Activated T-cell treated with anti-CD3 and anti-CD28 coated beads for 4 hours (primary cell): ENCODE data around the gene ELFN2.
"Not testable (repeated sequence)": the region's sequence is repeated elsewhere in the genome, so short reads cannot be mapped to it uniquely, and the experiment has no call there.

Experiments
- DNase-seq: peaks from one replicate; pipeline ENCODE4 v3.0.0-alpha.2; 2020

Gene ELFN2

DNA sequence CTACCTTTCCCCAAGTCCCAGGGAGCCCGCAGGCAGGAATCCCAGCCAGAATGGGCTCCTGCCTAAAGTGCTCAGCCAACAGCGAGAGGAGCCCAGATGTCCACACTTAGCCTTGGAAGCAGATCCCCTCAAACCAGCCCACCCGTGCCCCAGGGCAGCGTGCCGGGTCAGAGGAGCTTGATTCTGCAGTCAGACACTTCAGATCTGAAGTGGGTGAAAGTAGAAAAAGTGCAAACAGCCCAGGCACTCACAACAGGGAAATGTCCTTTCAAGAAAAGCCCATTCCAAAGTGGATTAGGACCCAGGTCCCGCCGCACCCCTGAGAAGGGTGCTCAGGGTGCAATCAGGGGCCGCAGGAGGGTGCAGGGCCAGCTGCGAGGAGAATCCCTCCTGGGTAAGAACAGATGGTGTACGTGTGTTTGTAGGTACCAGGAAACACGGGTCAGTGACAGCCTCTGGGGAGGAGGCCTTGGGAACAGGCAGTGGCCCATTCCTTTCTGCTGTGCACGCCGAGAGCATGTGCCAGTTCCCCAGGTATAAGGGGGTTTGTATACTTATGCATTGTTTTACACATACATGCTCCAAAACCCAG, 17.7 kb downstream of the ELFN2 start:
- no peak for DNase-seq

DNA sequence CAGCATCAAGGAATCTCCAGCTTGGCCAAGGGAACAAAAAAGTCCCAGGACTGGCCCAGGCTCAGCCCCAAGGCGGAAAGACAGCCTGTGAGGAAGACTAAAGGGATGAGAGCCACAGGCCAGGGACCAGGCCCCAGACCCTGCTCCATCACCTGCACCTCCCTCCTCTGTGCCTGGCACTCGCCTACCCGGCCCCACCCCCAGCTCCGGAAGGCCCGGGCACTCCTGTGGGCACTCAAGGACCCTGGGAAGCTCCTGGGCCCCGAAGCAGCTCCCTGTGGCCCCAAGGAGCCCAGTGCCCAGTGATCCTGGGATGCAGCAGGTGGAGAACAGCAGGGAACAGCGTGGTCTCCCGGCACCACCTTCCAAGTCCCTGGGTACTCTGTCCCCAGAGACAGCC, 18.2 kb downstream of the ELFN2 start:
- no peak for DNase-seq

DNA sequence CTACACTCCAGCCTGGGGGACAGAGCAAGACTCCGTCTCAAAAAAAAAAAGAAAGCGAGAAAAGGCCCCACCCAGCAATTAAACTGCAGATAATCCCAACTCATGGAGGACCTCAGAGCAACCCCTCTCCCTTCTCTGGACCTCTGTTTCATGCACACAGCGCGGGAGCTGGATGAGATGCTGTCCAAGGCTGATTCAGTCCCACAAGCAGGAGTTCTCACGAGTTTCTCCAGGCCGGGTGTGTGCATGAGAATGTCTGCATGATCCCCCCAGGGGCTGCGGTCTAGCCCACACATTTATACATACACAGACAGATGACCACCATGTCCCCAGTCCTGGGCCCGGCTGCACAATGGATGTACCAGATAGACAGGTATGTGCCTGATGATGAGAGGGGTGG, 19.4 kb downstream of the ELFN2 start:
- no peak for DNase-seq

DNA sequence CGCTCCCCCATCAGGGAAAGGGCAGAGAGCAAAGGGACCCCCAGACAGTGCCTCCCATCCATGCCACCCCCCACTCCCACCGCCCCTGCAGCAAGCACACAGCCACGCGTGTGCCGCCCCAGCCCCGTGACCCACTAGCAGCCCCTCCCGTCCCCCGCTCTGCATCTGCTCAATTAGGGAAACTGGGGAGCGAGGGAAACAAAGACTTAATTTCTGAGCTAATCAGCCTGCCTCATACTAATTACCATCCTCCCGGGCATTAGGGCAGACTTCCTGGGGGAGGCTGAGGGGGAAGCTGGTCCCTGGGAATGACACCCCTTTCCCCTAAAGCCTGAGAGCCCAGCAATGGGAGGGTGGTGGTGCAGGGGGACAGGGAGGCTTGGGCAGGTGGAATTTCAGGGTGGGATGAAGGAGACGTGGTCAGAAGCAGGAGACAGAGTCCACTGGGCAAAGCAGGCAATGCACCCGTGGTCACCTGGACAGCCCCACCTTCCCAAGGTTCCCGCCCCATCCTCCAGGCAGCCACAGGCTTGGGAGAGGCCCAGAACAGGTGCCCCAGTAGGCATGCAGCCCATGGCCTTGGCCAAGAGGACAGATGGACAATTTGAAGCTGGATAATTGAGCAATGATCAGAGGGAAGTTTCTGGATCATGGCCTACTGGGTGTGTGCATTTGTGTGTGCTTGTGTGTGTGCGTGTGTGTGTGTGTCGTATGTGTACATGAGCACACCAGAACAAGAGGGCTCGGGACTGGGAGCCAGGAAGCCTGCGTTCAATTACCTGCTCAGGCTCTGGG, 20.6 kb downstream of the ELFN2 start:
- no peak for DNase-seq

GRCh38 chr22:37404091-37404490, 23.2 kb downstream of the ELFN2 start:
- DNase-seq = no peak

GRCh38 chr22:37403267-37403960, 23.9 kb downstream of the ELFN2 start:
- DNase-seq = no peak

- no peak for DNase-seq
Observed at GRCh38 chr22:37402184-37402506, 25.1 kb downstream of the ELFN2 start.

DNA sequence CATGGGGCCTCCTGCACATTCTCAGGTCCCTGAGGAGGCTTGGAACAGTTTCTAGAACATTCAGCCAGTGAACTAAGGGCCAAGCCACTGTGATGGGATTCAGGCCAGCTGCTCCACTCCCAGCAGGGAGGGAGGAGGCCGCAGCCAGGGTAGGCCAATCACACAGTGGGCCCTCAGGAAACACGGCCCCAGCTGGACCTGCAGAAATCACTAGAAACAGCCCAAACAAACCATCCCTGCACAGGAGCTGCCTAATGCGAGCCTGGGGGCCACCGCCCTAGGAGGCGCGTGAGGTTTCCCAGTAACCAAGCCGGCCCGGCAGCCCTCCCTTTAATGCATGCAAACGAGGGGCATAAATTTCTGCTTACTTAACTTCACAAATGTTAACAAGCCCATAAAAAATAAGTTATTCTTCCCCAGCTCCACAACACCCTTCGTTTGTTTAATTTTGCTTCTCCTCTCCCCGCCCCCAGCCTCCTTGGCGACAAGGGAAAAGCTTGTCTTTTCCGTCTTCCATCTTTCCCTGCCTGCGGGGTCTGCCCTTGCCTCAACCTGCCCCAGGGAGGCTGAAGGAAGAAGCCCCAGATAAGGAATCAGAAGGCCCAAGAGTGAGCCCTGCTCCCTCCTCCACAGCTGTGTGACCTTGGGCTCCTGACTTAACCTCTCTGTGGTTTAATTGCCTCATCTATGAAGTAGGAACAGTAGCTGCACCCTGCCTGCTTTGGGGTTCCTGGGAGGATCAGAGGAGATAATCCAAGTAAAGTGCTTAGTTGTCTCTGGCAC, 25.7 kb downstream of the ELFN2 start:
- no peak for DNase-seq

GRCh38 chr22:37400719-37401118, 26.6 kb downstream of the ELFN2 start:
- DNase-seq = no peak

GRCh38 chr22:37399457-37399856, 27.8 kb downstream of the ELFN2 start:
- DNase-seq = not testable (repeated sequence)

DNA sequence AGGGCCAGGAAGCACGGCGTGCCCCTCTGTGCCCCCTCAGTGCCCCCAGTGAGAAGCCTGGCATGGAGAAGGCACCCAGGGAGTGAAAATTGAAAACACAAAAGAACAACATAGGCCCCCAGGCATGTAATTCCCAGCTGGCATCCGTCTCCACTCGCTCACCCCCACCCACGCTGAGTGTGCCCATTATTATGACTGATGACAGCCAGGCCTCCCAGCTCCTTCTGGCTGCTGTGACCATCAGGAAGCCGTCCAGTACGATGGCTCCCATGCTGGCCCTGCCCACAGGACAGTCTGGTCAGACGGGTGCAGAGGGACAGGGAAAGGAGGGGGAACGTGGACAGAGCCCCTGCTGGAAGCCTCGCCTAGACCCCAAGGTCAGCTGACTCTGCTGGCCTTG, 30.1 kb downstream of the ELFN2 start:
- no peak for DNase-seq

DNA sequence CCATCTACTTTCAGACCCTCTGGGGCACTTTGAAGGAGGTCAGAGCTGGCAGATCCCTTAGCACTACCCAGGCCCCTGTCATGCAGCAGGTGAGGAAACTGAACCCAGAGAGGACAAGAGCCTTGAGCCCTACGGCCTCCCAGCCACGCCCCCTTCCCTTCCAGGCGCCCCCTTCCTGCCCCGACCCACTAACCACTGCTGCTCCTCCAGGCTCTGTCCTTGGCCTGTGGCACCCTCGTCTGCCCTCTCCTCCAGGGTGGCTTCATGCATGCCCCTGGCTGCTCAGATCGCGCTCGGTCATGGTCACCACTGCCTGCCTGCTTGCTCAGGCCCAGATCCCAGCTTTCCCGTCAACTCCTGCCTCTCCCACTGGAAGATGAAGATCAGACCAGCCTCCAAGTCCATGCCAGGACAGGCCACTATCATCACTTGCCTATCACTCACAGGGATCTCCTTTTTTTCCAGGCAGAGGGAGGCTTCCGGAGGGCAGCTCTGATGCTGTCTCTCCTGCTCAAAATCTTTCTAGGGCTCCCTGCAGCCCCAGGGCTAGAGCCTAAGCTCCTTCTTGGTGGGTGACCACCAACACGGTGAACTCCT, 30.7 kb downstream of the ELFN2 start:
- no peak for DNase-seq

DNA sequence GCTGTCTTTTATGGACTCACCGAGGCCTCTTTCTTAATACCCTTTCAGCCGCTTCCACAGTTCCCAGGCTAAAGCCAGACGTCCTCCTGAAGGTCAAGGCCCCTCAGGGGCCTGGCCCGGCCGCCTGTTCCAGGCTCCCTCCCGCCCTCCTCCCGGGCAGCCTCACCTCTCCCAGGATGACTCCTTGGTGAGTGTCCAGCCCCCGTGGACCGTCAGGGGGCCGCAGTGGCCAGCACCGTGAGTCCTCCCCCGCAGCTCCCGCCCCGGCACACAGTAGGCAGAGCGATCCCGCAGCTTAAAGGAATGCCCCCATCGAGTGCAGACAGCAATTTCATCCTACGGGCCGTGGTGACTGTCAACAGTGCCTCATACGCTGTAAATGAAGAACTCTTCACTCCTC, 32.9 kb downstream of the ELFN2 start:
- DNase-seq = no peak

- no peak for DNase-seq
Observed at GRCh38 chr22:37393746-37394145, 33.5 kb downstream of the ELFN2 start.

- DNase-seq = no peak
Observed at GRCh38 chr22:37392721-37393328, 34.5 kb downstream of the ELFN2 start.

DNA sequence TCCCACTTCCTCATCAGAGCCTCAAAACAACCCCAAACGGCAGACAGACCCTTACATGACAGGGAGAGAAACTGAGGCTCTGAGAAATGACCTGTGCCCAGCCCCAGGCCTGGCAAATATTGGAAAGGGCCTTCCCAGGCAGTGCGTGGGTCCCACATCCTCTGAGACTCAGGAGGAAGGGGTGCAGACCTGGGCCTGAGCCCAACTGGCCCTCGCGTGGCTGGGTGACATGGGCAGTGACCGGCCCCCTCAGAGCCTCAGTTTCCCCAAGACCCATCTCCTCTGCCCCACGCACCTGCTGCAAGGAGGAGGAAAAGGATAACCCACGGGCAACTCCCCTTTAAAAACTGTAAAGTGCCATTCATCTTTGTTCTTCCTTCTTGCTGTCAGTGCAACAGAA, 35.6 kb downstream of the ELFN2 start:
- no peak for DNase-seq

DNA sequence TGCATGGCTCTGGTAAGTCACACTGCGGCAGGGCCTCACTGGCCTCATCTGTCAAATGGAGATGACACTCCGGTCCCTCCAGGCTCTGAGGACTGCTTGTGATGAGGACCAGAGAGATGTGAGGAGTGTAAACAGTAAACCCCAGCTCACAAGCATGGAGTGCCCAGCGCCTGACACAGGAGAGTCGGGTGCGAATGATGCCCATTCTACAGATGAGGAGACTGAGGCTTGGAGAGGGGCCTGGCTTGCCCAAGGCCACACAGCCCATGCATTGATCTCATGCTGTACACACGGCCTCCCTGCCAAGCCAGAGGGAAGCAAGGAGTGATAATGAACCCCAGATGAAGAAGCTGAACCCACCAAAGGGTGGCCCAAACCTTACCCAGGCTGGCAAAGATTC, 37.2 kb downstream of the ELFN2 start:
- DNase-seq = no peak

DNA sequence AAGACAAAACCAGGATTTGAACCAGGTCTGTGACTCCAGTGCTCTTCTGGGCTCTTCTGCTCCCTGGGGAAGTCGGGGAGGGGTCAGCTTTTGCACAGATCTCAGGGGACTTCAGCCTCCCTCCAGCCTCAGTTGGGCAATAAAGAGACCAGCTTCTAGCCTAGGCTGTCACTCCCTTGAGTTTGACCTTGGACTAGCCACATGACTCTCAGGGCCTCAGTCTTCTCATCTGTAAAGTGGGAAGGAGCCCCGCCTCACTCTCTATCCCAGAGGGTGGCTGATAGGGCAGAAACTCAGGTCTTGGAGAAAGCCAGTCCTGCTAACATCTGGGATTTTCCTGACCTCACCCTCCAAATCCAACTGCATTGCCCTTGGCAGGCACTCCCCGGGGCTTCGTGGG, 38.7 kb downstream of the ELFN2 start:
- no peak for DNase-seq

- DNase-seq = no peak
Observed at GRCh38 chr22:37387793-37388192, 39.5 kb downstream of the ELFN2 start.

DNA sequence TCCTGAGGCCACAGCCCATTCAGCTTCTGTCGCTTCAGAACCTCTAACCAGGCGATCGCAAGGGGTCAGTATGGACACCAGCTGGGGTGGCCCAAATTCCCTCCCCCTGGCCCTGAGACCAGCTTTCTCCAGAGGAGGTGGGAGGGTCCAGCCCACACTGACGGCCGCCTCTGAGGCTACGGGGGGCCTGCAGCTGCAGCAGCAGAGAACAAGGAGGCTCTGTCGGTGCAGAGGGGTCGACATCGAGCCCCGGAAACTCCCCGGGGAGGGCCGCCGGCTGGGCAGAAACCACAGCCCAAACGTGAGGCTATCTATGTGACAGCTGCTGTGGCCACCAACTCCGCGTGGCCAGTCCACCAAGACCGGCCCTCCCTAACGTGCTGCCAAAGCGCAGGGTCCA, 40.8 kb downstream of the ELFN2 start:
- no peak for DNase-seq

GRCh38 chr22:37384691-37385090, 42.6 kb downstream of the ELFN2 start:
- no peak for DNase-seq

- DNase-seq = no peak
Observed at GRCh38 chr22:37383341-37383740, 43.9 kb downstream of the ELFN2 start.

DNA sequence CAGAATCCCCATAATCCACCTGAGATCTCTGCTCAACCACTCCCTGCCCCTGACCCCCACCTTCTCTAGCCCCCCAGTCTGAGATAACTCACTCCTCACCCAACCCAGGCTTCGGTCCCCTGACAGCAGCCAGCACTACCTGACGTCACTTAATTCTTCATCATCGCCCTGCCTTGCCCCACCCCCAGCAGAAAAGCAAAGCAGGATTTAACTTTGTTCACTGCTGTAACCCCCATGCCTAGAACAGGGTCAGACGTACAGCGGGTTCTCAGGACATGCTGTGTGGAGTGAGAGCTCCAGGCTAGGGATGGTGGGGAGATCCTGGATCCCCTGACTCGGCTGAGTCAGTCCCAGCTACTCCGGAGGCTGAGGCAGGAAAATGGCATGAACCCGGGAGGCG, 45.8 kb downstream of the ELFN2 start:
- no peak for DNase-seq
